Coronary artery (tissue), 2 donors: ENCODE measurements around the gene RAMP3.

Source experiments
- DNase-seq: peaks from one replicate; pipeline ENCODE4 v3.0.0-alpha.2; 2017; ENCODE audit warnings: low spot score
- H3K27ac ChIP-seq, 2 donors: fragments of 200-600 bp; sonication (generic); one replicate each; pipeline ENCODE4 v1.5.1; 2016 to 2019
- H3K4me3 ChIP-seq: fragments of 200-600 bp; sonication (generic); 2 replicates; pipeline ENCODE4 v1.5.1; 2016; ENCODE audit warnings: mild to moderate bottlenecking, moderate library complexity
- TF ChIP-seq, protein P1 (sequence below): fragments of 200-600 bp; sonication (generic); IDR thresholded peaks from one replicate; pipeline ENCODE4 v1.5.1; 2019; ENCODE audit warnings: antibody characterized with exemption

Gene RAMP3

DNA sequence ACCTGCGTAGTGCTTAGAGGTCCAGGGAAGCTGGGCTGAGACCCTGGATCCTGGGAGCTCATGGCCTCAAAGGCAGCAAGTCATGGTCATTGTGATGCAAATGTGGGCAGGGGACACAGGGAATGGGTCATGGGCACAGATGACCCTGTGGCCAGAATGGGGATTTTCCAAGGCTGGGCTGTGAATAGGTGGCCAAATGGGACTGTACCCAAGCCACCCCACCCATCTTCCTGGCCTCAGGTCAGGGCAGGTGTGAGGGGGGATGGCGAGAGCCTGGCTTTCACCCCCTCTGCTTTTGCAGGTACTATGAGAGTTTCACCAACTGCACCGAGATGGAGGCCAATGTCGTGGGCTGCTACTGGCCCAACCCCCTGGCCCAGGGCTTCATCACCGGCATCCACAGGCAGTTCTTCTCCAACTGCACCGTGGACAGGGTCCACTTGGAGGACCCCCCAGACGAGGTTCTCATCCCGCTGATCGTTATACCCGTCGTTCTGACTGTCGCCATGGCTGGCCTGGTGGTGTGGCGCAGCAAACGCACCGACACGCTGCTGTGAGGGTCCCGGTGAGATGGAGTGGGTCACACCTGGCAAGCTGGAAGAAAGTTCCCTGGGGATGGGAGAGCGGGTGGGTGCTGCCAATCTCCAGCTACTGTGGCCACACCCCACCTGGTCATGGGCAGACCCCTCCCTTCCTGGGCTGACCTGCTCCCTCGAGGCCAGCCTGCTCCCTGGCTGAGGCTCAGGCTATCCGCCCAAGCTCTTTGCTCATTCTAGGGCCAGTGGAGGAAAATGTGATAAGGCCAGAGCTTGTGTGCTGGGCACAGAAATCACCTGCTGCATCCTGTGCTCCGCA, 25.5 kb downstream of the RAMP3 start:
- DNase-seq, result no peak
- TF ChIP-seq, protein P1, sequence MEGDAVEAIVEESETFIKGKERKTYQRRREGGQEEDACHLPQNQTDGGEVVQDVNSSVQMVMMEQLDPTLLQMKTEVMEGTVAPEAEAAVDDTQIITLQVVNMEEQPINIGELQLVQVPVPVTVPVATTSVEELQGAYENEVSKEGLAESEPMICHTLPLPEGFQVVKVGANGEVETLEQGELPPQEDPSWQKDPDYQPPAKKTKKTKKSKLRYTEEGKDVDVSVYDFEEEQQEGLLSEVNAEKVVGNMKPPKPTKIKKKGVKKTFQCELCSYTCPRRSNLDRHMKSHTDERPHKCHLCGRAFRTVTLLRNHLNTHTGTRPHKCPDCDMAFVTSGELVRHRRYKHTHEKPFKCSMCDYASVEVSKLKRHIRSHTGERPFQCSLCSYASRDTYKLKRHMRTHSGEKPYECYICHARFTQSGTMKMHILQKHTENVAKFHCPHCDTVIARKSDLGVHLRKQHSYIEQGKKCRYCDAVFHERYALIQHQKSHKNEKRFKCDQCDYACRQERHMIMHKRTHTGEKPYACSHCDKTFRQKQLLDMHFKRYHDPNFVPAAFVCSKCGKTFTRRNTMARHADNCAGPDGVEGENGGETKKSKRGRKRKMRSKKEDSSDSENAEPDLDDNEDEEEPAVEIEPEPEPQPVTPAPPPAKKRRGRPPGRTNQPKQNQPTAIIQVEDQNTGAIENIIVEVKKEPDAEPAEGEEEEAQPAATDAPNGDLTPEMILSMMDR, result no peak
- no peak overlapping the region for H3K4me3 ChIP-seq
- H3K27ac ChIP-seq, result no peak overlapping the region

DNA sequence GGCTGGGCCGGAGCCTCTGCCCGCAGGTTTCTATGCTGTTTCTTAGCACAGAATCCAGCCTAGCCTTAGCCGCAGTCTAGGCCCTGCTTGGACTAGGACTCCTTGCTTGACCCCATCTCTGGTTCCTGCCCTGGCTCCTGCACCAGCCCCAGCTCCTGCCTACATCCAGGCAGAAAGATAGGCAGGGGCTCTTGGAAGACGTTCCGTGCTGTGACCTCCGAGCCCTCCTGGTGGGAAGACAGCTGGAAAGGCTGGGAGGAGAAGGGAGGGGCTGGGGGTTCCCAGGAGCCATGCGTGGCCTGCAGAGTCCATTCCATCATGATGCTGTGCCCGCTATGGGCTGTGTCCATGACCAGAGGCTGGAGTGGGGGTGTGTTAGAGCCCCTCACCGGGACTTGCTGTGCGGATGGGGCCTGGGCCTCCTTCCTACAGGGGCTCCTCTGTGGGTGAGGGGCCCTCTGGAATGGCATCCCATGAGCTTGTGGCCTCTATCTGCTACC, 26.2 kb downstream of the RAMP3 start:
- no peak overlapping the region for H3K27ac ChIP-seq
- no peak overlapping the region for H3K4me3 ChIP-seq
- TF ChIP-seq, protein P1, result no peak
- DNase-seq, result no peak

DNA sequence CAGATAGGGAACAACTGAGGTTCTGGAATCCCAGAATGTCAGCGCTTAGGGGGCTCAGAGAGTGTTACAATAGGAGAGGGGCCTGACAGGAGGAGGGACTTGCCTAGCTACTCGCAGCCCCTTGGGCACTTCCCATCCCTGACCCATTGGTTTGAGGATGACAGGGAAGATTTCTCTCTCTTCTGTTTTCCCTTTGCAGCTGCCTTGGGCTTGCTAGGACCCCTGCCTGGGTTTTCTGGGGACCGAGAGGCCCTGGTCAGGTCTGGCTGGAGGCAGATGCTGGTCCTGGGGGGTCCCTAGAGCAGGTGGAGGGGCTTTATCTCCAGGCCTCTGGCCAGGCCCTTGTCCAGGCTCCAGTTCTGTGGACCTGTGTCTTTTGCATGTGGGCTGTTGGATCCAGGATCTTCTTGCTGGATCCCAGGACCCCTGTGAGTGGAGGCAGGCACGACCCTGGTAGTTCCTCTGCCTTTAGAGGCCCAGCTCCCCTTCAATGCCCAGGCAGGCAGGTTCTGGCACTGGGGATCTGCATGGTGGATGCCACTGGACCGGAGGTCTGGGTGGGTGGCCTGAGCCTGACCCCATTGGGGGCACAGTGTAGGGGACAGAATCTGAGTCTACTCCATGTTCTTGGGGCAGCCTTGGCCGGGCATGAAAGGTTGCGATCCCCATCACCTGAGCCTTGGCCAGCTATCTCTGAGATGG, 26.9 kb downstream of the RAMP3 start:
- DNase-seq, result no peak
- TF ChIP-seq, protein P1, result no peak
- Histone ChIP-seq H3K27ac (no peak overlapping the region), H3K4me3 (no peak overlapping the region)

DNA sequence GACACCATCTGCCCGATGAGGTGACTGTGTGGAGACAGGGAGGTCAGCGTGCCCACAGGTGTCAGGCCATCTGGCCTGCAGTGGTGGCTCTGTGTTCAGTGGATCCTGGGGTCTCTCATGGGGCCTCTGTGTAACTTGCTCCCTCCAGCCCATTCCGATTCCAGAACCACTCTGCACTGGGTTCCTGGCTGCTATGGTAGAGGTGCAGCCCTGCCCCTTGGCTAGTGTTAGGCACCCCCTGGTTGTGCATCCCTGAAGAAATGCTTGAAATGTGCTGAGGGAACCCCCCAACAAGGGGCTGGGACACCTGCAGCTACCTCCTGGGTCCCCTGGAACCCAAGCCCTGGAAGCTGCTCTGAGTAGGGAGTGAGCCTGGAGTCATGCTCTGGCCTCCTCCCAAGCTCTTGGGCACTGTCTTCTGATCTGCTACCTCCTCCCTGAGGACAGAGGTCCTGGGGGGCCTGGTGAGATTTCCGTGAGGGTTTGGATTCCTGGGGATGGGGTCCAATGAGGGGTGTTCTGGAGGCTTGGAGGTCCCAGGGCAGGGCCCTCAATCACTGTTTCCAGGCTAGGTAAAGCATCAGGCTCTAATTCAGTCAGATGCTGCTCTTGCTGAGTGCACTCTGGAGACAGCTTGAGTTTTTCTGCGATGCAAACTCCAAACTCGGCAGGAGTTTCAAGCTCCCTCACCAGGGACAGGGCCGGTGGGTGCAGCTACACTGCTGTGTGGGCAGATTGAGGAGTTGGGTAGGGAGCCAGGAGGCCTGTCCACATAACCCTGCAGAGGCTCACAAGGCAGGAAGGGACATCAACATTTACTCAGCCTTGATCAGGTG, 27.7 kb downstream of the RAMP3 start:
- H3K27ac ChIP-seq, result no peak overlapping the region
- TF ChIP-seq, protein P1, result no peak
- no peak for DNase-seq
- H3K4me3 ChIP-seq, result no peak overlapping the region

DNA sequence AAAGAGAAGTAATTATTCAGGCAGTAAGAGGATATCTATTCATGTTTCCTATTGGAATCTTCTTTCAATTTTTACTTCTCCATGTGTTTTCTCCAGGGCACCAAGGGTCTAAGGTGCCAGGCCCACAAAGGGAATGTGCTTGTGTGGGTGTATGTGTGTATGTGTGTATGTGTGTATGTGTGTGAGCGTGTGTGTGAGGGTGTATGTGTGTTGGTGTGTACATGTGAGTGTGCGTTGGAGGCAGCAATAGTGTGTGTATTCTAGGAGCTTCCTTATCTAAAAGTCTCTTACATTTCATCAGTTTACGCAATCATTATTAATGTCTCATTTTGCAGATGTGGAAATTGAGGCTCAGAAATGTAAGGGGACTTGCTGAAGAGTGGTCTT, 28.3 kb downstream of the RAMP3 start:
- Histone ChIP-seq H3K27ac (no peak overlapping the region), H3K4me3 (no peak overlapping the region)
- TF ChIP-seq, protein P1, result no peak
- DNase-seq, result no peak

DNA sequence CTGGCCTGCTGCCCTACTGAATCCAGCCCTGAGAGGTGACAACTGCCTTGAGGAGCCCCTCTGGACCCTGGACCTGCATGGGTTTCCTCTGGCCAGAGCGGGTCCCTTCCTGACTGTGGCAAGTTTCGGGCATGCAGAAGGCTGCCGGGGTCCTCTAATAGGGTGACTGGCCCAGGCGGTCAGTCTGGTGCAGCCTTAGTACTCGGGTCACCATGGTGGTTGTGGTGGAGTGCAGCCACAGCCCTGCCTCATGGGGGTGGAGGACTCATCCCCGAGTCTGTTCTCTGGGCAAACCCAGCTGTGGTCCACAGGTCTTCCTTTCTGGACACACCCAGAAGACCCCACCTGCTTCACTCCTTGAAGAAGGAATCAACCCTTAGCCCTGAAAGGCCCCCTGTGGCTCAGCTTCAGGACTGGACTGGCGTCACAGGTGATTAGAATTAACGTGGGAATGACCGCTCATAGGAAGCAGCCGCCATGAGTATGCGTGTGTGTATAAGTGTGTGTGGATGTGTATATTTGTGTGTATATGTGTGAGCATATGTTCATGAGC, 28.7 kb downstream of the RAMP3 start:
- no peak for DNase-seq
- Histone ChIP-seq H3K27ac (no peak overlapping the region), H3K4me3 (no peak overlapping the region)
- TF ChIP-seq, protein P1, result no peak
